GM19035 (cell line): ENCODE results near the gene TTC8.
"Not testable (repeated sequence)": the region's sequence is repeated elsewhere in the genome, so short reads cannot be mapped to it uniquely, and the experiment has no call there.

Experiments used
- ATAC-seq: cut with Tn5 transposase; IDR thresholded peaks from one replicate; pipeline ENCODE4 v1.9.1; 2021; ENCODE audit not compliant: unreplicated experiment

The TTC8 gene

DNA sequence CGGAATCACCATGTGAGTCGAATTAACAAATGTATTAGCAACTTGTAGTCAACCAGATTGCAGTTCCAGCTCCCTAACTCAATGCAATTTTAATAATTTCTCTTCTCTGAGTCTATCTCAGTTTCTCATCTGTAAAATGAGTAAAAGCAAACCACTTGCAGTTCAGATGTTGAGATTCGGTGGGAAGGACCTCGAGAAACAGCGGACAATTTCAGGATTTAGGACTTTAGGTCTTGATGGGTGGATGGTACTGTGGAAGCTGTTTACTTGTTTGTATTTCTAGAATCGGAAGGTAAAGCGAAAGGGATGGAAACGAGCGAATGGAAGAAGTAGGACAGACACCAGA is 510 bp upstream of the TTC8 start:
- ATAC-seq, result peak; percentile 4

DNA sequence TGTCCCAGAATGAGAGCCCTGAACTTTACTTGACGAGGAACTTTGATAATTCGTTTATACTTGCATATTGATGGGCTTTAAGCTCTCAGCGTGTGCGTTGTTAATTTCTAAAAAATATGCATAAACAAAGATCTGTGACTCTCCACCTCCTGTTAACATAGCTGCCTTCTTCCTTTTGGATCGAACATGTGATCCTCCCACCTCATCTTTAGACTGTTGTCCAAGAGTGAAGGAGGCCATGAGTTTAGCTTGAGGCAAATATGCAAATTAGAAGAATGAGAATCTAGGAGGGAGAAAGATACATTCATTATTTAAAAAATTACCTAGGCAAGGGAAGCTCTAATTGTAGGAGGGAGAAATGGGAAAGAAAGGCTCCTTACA is 617 bp downstream of the TTC8 start:
- ATAC-seq, result no peak

DNA sequence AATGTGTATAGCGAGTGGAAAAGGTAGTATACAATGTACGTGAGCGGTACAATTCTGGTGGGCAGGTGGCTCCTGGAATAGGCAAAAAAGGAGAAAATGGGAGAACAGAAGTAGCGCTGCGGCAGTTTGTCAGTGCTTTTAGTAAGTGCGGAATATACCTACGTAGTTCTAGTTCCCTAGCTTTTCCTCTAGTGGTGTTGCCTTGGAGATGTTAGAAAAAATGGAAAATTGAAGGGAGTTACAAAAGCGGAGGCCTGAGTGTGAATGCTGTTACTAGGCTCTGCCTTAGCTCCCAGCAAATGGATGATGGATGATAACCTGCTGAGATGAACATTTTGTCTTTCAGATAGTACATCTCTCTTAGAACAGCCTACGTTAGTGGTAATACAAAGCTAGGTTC is 1.1 kb downstream of the TTC8 start:
- ATAC-seq, result no peak

DNA sequence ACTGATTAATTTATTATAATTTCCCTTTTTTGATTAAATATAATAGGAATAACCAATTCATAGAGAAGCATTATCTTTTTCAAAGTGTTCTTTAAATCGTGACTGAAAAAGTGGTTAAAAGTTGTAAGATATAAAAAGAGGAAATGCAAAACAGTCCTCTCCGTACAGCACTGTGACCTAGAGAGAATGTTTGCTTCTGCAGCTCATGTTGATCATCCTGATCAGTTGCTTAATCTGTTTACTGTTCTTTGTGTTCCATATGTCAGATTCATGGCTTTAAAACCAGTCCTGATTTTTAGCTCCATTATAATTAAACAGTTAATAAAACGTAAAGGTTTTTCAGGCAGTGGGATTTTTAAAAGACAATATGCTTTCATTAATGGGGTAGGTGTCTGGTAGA is 4.7 kb downstream of the TTC8 start:
- ATAC-seq, result no peak

DNA sequence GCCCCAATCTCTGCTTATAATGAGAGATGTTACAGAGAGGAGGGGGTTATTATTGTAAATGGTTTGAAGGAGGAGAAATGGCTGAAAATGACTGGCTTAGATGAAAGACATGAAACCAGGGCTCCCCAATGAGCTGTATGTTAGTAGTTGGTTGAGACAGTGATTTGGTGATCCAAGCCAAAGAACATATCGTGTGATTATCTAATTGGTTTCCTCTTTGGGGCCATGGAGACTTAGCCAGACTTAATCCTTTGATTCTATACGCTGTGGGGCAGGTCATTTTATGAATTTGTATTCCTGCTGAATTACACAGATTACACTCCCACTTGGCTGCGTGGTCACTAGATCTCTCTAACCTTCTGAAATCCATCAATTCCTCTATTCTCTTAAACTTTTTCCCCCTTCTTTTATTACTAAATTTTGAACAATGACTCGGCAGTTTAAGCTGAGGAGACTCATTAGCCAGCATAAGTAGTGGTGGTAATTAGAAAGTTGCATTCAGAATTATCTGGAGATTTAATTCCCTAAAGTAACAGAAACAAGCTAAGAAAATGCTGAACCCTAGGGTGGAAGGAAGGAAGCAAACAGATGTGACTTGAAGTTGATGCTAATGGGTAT is 5.3 kb downstream of the TTC8 start:
- ATAC-seq, result no peak

DNA sequence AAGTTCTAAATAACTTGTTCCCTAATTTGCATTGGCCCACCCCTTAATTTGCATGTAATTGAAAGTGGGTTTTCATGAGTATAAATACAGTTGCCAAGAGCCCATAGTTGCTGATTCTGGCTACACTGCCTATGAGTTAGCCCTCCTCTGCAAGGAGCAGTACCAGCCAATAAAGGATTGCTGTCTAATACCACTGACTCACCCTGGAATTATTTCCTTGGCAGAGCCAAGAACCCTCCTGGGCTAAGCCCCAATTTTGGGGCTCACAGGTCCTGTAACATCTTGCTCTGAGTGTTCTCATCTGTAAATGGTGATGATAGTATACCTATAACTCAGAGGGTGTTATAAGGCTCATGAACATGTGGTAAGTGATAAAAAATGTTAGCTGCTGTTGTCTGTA is 6.8 kb downstream of the TTC8 start:
- no peak for ATAC-seq

DNA sequence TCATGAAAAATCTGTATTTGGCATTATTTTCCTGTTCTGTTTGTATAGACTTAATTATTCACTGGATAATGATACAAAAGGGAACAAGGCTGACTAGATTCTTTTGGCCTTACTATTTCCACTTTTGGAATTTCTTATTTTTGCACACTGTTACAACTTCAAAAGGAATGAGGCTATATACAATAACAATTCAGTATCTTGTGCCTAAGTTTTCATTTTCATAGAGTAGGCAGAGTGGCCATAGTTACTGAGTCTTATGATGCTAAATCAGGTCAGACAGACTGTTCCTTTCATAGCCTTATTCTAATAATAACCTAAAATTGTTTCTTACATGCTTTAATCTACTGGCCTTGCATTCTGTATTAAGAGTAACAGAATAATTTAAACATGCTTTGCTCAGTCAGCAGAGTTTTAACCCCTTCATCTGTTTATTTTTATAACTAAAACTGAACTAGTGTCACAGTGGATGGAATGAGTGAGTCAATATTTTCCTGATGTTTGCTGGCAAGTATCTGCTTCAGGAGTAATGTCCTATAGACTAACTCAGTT is 10.5 kb downstream of the TTC8 start:
- ATAC-seq, result no peak

DNA sequence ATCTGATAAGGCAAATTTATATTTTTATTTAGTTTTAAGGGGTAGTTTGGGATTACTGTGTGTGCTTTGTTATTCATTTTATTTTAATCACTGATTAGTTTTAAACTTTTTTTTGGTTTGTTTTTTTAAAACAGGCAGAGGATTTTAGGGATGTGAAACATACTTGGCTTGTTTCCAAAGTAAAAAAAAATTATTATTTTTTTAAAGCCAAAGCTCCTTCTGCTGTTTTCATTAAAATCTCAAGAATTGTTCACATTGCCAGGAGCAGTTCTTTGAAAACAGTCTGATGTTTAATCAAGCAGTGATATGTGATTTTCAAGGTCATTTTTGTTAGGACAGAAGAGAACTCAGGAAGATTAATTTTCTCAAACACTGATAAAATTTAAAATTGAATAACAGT is 11.2 kb downstream of the TTC8 start:
- no peak for ATAC-seq

DNA sequence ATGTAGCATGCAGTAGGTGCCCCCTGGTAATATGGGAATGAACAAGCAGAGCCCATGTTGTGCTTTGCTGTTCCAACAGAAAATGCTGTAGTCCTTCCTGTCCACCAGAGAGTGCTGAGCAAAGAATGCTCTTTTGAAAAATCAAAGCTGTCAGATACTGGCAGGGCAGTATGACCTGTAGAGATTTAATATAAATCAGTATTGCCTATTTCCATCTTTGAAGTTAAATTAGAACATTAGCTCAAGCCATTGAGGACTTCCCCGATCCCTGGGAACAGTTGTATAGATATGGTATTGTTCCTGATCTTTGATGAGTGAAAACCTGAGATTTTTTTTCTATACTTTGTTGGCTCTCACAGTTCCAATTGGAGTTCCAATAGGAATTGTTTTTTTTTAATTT is 13.0 kb downstream of the TTC8 start:
- no peak for ATAC-seq

DNA sequence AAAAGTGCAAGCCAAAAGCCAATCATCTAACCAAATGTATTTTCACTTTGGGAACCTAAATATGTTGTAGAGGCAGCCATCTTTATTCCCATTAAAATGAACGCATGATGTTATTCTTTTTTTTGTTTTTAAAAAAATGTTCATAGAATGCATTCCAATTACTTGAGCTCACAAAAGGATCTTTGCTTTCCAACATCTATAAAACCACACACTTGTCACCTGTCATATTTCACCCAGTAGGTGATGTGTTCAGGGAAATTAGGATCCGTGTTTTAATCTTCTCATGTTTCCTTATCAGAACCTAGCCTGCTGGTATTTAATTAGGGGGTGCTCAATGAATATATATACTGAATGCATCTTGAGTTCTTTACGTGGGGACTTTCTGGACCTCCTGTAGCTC is 13.6 kb downstream of the TTC8 start:
- ATAC-seq, result no peak

DNA sequence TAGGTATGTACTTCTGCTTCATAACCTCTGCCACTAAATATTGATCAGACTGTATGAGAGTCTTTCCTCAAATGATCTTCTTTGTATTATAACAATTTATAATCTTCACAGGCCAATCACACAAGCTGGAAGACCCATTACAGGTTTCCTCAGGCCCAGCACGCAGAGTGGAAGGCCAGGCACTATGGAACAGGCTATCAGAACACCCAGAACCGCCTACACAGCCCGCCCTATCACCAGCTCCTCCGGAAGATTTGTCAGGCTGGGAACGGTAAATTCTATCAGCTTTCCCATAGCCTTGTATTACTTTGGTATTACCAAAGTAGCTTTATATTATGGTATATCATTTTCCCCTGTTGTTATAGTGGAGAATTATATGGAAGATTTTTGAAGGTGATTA is 16.5 kb downstream of the TTC8 start:
- ATAC-seq, result no peak

DNA sequence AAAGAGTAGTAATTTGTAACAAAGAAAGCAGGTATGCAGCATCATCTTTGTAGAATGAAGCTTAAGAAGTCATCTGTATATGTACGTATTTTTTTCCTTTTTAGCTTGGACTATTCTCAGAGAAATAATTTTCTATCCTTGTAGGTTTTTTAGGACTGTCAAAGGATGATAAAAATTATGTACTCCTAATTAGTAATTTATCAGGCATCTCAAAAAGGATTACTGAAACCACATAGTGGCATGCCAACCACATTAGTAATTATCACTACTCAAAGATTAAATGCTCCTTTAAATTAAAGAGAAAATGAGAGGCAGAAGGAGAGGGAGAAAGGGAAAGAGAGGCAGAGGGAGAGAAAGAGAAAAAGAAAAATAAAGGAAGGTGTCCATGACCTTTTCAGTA is 17.3 kb downstream of the TTC8 start:
- ATAC-seq, result no peak

DNA sequence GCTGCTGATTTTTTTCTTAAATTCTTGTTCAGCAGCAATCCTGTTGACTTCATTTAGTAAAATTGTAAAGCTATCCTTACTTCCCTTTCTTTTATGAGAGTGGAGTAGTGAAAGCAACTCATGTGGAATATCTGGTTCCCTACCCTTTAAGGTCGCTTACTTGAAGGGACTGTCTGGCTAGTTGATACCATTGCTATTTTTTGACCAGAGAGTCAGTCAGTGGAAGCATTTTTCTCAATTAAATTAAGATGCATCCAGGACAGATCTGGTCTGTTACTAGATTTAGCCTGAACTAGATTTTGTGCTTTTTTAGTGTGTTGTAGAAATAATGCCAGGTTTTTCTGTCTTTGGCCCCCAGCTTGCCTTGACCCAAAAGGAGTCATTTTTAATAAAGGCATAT is 18.0 kb downstream of the TTC8 start:
- ATAC-seq, result no peak

DNA sequence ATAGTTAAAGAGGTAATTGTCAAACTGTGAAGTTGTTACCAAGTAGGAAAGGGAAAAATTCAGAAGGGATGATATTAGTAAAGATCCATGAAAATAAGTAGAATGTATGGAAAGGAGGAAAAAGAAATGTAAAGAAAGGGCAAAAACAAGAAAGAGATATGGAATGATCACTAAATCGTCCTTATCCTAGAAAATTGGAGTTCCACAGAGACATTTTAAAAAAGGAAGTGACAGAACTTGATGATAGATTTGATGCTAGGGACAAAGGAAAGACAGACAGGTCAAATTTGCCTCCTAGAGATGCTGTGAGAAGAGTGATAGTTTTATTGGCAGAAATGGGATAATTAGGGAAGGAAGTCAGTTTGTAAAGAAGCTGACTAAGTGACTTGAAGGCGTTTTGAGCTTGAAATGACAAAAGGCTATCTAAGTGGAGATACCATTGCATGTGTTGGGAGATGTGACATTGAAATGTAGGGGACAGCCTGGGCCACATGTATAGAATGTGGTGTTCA is 20.6 kb downstream of the TTC8 start:
- no peak for ATAC-seq

DNA sequence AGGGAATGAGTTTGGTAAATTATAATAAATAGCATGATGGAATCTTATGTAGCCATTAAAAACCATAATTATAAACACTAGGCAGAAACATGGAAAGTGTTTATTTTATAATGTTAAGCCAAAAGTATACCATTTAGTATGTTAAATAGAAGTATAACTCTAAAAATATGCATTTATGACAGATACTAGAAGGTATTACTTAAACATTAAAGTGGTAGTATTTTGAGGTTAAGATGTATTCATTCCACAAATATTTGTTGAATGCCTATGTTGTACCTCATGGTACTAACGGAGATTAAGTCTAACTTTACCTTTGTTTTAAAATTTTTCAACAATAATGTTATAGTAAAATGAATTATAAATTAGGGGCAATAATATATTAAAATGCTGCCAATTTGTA is 24.1 kb downstream of the TTC8 start:
- ATAC-seq, result no peak

DNA sequence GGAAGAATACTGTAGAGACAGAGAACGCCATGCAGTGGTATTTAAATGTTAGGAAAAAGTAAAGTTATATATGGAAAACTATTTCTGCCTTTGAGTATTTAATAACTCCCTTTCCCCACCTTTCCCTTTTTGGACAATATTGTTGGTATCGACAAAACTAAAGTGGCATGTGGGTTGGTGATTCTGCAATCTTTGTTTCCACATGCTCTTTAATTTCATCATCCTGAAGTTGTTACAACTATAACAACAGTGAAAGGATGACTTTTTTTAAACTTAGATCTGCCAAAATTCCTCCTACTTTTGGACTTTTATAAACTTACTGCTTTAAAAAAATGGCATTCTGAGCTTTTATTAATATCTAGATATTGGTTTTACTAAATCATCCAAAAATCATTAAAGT is 25.3 kb downstream of the TTC8 start:
- no peak for ATAC-seq

DNA sequence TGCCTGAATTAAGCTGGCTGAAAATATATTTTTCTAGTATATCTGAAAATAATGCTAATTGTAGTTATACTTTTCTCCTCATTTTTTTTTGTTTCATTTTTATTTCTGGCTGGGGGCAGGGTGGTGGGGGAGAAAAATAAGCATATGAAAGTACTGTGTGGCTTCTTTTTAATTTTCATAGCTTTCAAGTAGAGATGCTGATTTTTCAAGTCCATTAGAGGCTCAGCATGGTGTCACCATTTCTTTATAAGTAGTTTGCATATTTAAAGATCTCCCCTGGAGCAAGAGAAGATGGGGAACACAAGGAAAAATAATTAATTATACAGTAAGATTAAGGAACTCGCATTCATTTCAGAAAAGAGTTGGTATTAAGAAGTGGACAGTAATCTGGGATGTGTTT is 27.1 kb downstream of the TTC8 start:
- ATAC-seq, result no peak

DNA sequence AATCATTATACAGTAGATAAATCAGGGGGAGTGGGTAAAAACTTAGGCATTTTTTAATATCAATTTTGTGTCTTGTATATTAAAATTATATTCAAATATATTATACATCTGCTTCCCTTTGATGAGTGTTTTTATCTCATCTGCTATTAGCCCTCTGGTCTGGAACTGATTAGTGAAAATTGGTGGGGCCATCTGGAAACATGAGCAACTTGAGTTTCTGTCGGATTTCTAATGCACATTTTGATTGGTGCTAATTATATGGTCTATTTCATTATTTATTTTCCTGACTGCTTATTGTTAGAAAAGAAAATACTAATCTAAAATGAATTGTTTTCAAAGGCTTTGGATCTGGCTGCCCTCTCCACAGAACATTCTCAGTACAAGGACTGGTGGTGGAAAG is 28.2 kb downstream of the TTC8 start:
- no peak for ATAC-seq

DNA sequence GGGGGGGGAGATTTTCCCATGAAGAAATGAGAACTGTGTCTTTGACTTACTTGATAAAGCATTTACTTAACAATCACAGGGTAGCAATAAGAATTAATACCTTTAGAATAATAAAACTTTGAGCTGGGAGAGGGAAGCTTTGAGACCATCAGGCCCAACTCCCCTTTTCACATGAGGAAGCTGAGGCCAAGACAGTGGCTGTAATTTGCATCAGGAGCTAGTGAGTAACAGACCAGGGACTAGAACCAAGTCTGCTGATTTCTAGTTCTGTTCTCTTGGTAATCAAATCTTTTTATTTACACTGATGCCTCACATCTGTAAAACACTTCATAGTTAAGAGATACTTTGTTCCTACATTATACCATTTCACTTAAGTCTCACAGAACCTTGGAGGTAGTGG is 28.7 kb downstream of the TTC8 start:
- no peak for ATAC-seq

DNA sequence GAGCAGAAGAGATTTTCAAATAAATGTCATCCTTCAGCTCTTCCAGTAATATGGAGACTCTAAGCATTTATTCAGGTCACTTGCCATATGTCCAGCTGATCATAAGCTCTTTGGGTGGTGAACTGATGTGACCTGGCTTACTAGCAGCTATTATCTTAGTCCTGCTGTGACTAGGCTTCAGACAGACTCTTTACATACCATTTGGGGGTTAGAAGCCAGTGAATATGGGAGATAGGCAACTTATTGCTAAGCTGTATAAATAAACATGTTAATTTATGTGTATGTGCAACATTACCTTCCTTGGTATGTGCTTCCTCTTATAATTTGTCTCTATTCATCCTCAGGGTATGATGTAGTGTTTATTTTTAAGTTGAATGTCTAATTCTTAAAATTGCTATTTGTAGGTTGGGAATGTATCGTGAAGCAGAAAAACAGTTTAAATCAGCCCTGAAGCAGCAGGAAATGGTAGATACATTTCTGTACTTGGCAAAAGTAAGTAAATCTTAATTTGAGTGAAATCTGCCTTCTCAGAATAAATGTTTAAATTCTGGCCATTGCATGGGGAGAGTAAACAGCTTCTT is 32.4 kb downstream of the TTC8 start:
- no peak for ATAC-seq

DNA sequence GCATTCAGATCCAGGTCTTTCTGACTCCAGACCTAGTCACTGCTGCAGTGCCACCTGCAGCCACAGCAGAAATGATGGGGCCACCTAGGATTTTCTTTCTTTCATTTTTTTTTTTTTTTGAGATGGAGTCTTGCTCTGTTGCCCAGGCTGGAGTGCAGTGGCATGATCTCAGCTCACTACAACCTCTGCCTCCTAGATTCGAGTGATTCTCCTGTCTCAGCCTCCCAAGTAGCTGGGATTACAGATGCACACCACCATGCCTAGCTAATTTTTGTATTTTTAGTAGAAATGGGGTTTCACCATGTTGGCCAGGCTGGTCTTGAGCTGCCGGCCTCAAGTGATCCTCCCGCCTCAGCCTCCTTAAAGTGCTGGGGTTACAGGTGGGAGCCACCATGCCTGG is 33.4 kb downstream of the TTC8 start:
- not testable (repeated sequence) for ATAC-seq

DNA sequence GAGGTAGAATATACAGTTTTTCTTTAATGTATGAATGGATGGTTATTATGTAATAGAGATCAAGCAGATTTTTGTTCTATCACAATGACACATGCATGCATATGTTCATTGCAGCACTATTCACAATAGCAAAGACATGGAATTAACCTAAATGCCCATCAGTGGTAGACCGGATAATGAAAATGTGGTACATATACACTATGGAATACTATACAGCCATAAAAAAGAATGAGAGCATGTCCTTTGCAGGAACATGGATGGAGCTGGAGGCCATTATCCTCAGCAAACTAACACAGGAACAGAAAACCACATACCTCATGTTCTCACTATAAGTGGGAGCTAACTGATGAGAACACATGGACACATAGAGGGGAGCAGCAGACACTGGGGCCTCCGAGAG is 34.7 kb downstream of the TTC8 start:
- not testable (repeated sequence) for ATAC-seq

DNA sequence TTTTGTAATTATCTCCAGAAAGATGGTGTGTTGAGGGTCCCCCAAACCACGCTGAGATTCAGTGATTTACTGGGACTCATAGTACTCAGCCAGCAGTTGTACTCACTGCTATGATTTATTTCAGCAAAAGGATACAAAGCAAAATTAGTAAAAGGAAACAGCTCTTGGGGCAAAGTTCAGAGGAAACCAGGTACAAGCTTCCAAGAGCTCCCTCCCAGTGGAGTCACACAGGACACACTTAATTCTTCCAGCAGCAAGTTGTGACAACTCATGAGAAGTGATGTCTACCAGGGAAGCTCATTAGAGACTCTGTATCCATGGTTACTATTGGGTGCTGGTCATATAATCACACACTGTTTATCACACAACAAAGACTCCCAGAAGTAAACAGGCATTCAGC is 38.7 kb downstream of the TTC8 start:
- no peak for ATAC-seq
